ENCODE data around the gene TET2.

Gene TET2

DNA sequence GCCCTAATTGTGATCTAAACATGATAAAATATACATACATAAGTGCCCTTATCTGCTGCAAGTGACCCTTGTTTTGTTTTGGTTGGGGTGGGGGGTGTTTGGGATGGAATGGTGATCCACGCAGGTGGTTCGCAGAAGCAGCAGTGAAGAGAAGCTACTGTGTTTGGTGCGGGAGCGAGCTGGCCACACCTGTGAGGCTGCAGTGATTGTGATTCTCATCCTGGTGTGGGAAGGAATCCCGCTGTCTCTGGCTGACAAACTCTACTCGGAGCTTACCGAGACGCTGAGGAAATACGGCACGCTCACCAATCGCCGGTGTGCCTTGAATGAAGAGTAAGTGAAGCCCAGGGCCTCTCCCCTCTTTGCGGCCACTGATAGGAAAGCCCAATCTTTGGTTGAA, 96.8 kb downstream of the TET2 start:
- H3K4me3 ChIP-seq, result no peak overlapping the region
- no peak overlapping the region for H3K27ac ChIP-seq
- peaks cover 0 to 33% (median 11%) of the 10 kb centered on the region in 4 donors for H3K4me1 ChIP-seq
- TF ChIP-seq, protein P1, sequence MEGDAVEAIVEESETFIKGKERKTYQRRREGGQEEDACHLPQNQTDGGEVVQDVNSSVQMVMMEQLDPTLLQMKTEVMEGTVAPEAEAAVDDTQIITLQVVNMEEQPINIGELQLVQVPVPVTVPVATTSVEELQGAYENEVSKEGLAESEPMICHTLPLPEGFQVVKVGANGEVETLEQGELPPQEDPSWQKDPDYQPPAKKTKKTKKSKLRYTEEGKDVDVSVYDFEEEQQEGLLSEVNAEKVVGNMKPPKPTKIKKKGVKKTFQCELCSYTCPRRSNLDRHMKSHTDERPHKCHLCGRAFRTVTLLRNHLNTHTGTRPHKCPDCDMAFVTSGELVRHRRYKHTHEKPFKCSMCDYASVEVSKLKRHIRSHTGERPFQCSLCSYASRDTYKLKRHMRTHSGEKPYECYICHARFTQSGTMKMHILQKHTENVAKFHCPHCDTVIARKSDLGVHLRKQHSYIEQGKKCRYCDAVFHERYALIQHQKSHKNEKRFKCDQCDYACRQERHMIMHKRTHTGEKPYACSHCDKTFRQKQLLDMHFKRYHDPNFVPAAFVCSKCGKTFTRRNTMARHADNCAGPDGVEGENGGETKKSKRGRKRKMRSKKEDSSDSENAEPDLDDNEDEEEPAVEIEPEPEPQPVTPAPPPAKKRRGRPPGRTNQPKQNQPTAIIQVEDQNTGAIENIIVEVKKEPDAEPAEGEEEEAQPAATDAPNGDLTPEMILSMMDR (IDR thresholded peaks at IDR 0.05), result no peak
- intact Hi-C loops (cut with DNase I; ENCODE audit: low total_unique reads), result no loop called here
- DNase-seq, result no peak
- H3K36me3 ChIP-seq, result peaks cover 0 to 16% (median 0%) of the 10 kb centered on the region in 3 donors
- no peaks in the 10 kb centered on the region for H3K9me3 ChIP-seq
- no peaks in the 10 kb centered on the region for H3K27me3 ChIP-seq

DNA sequence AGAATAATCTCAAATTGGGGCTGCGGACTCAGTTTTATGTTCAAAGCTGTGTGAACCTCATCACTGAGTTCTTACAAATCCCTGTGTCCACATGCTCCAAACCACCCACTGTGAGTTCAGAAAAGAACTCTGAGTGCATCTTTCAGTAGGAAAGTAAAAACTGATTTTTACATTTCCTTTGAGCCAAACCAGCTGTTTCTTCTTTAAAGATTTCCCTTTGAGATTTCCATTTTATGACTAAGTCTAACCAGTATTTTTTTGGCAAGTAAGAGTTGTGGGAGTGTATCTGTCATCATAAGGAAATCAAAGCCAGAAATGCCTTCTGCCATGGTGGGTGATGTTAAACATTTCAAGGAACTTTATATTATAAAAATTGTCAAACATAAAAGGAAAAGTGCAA, 100.0 kb downstream of the TET2 start:
- H3K36me3 ChIP-seq, result peaks cover 2 to 24% (median 5%) of the 10 kb centered on the region in 3 donors
- TF ChIP-seq, protein P1 (IDR thresholded peaks at IDR 0.05), result no peak
- no peak overlapping the region for H3K4me3 ChIP-seq
- intact Hi-C loops (cut with DNase I; ENCODE audit: low total_unique reads), result no loop called here
- H3K27ac ChIP-seq, result peak overlapping the region in 1 of 2 donors; percentile 37
- H3K27me3 ChIP-seq, result no peaks in the 10 kb centered on the region
- no peak for DNase-seq
- H3K9me3 ChIP-seq, result no peaks in the 10 kb centered on the region
- peaks cover 0 to 26% (median 10%) of the 10 kb centered on the region in 4 donors for H3K4me1 ChIP-seq

DNA sequence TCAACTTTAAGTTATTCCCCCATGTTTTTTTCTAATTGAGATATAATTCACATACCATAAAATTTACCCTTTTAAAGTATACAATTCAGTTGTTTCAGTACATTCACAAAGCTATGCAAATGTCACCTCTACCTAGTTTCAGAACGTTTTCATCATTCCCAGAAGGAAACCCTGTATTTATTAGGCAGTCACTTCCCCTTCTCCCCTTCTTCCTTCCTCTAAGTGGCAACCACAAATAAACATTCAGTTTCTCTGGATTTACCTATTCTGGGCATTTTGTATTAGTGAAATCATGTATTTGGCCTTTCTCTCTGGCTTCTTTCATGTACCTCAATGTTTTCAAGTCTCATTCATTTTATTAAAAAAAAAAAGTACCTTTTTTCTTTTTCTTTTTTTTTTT, 101.9 kb downstream of the TET2 start:
- TF ChIP-seq, protein P1 (IDR thresholded peaks at IDR 0.05), result no peak
- Histone ChIP-seq H3K9me3 (peaks cover 0 to 4% (median 0%) of the 10 kb centered on the region in 3 donors), H3K27ac (no peak overlapping the region), H3K4me1 (peaks cover 0 to 20% (median 9%) of the 10 kb centered on the region in 4 donors), H3K36me3 (peaks cover 6 to 19% (median 15%) of the 10 kb centered on the region in 3 donors), H3K4me3 (no peak overlapping the region), H3K27me3 (no peaks in the 10 kb centered on the region)
- intact Hi-C loops (cut with DNase I; ENCODE audit: low total_unique reads), result no loop called here
- DNase-seq, result no peak

DNA sequence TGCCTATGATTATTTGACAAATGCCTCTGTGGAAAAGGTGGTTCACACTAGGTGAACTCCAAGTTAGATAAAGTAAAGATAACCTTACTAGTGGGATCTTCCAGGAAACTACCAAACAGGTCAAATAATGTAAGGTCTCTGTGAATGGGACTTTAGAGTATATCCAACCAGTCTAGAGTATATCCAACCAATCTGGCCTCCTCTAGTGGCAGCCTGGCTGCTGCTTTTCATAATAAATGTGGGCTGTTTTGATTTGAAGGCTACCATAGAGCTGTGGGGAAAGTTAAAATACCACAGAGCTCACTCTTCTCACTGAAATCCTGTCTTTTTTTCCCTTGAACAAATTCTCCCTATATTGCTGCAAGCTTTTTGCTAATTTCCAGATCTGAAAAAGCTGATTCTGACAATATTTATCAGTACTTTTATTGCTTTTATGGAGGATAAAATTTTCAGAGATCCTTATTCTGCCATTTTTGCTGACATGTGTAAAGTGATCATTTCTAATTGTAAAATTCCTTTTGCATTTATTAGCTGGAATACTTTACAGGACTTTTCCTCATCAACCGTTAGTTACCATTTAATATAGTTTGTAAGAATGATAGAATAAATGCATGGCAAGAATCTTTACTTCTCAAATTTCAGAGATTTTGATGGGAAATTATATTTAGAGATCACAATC, 111.3 kb downstream of the TET2 start:
- no peak for DNase-seq
- Histone ChIP-seq H3K27me3 (no peaks in the 10 kb centered on the region), H3K36me3 (peaks cover 25 to 64% (median 26%) of the 10 kb centered on the region in 3 donors), H3K9me3 (peaks cover 0 to 6% (median 4%) of the 10 kb centered on the region in 3 donors), H3K4me1 (no peaks in the 10 kb centered on the region), H3K4me3 (no peak overlapping the region), H3K27ac (no peak overlapping the region)
- TF ChIP-seq, protein P1 (IDR thresholded peaks at IDR 0.05), result no peak
- intact Hi-C loops (cut with DNase I; ENCODE audit: low total_unique reads), result no loop called here

DNA sequence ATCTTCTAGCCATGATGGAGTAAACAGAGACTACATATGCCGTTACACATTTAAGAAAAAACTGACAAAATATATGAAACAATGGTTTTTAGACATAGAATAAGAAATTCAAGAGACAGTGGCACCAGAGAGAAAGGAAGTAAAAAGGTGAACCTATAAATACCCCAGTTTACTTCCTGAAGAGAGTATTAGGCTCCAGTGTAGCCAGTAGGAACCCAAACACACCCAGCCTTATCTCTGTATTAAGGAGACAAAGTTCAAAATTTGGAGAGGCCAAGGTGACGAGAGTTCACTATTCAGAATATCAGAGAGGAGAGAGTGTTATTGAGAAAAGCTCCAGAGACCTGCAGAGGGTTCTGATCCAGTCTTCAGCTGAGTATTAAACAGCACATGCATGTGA, 119.0 kb downstream of the TET2 start:
- no peaks in the 10 kb centered on the region for H3K4me1 ChIP-seq
- DNase-seq, result no peak
- no peak overlapping the region for H3K4me3 ChIP-seq
- H3K27me3 ChIP-seq, result no peaks in the 10 kb centered on the region
- H3K9me3 ChIP-seq, result no peaks in the 10 kb centered on the region
- intact Hi-C loops (cut with DNase I; ENCODE audit: low total_unique reads), result no loop called here
- H3K27ac ChIP-seq, result no peak overlapping the region
- peaks cover 26 to 33% (median 28%) of the 10 kb centered on the region in 3 donors for H3K36me3 ChIP-seq
- TF ChIP-seq, protein P1 (IDR thresholded peaks at IDR 0.05), result no peak
